ENCODE data around the gene AUTS2. TPM values are rescaled to one million over a fixed set of nuclear protein-coding genes. Genes with fewer than 3 reads are reported as not detected.

AUTS2 gene
- total and polyA plus RNA-seq, 10 of the 15 experiments (the other 5 are each of a cell fraction or from before 2014, with no cell fraction given) = 6.4 to 55.6 (median 21.6) TPM

DNA sequence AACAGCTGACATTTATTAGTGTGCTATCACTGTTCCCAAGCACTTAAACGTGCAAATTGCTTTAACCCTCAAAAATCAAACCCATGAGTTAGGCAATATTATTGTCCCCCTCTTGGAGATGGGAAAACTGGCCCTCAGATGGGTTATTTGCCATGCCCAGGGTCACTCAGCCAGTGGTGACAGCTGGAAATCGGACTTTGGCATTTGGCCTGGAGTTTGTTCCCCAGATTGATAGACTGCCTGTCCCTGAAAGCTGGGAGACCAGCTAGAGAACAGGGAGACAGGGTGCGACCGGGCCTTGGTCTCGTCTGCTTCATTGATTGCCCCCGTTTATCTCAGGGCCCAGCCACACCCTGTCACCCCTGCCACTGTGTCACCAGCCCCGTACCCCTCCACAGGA lies 1167.4 kb downstream of the AUTS2 start:
- BruUV-seq (replicated peaks) = no TSS peak
- 100% methylated on average over 7 of the region's 7 CpGs for WGBS (ENCODE audit: insufficient coverage, insufficient replicate concordance, low lambda C conversion rate, missing lambda C conversion rate)
- H3K4me3 ChIP-seq = no peak overlapping the region
- POLR2A ChIA-PET = interaction anchor here (2.8 kb wide), 1 partner anchor 43 kb away, joined by 12 read pairs; no protein-coding TSS in a partner anchor
- CTCF ChIA-PET = interaction anchor here (0.9 to 3.2 kb wide), 3 partner anchors 9 to 45 kb away, joined by 3 to 22 read pairs (median 13); no protein-coding TSS in a partner anchor
- RAD21 ChIA-PET (ENCODE audit: unreplicated experiment) = interaction anchor here (0.9 to 7.1 kb wide), 6 partner anchors 7 to 118 kb away, joined by 3 to 53 read pairs (median 10); no protein-coding TSS in a partner anchor
- DNase-seq (ENCODE audit: low read depth, low spot score) (no peak), ATAC-seq (no peak), FAIRE-seq (no peak)
- H3K4me2 ChIP-seq (ENCODE audit: control insufficient read depth, insufficient read depth) = no peak overlapping the region
- in situ Hi-C loops (cut with MboI) (no loop called here), intact Hi-C loops (cut with micrococcal nuclease; ENCODE audit: unreplicated experiment) (loop anchor here (10.0 kb wide), 1 partner anchor 961 kb away; no protein-coding TSS in a partner anchor)
- TF ChIP-seq POLR2AphosphoS5 (IDR thresholded peaks at IDR 0.05; ENCODE audit: low read length) = 0 out of 2 replicates have a peak, but pooled peaks have one; percentile 24
- TF ChIP-seq, protein P1, sequence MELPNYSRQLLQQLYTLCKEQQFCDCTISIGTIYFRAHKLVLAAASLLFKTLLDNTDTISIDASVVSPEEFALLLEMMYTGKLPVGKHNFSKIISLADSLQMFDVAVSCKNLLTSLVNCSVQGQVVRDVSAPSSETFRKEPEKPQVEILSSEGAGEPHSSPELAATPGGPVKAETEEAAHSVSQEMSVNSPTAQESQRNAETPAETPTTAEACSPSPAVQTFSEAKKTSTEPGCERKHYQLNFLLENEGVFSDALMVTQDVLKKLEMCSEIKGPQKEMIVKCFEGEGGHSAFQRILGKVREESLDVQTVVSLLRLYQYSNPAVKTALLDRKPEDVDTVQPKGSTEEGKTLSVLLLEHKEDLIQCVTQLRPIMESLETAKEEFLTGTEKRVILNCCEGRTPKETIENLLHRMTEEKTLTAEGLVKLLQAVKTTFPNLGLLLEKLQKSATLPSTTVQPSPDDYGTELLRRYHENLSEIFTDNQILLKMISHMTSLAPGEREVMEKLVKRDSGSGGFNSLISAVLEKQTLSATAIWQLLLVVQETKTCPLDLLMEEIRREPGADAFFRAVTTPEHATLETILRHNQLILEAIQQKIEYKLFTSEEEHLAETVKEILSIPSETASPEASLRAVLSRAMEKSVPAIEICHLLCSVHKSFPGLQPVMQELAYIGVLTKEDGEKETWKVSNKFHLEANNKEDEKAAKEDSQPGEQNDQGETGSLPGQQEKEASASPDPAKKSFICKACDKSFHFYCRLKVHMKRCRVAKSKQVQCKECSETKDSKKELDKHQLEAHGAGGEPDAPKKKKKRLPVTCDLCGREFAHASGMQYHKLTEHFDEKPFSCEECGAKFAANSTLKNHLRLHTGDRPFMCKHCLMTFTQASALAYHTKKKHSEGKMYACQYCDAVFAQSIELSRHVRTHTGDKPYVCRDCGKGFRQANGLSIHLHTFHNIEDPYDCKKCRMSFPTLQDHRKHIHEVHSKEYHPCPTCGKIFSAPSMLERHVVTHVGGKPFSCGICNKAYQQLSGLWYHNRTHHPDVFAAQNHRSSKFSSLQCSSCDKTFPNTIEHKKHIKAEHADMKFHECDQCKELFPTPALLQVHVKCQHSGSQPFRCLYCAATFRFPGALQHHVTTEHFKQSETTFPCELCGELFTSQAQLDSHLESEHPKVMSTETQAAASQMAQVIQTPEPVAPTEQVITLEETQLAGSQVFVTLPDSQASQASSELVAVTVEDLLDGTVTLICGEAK (IDR thresholded peaks at IDR 0.05; ENCODE audit: borderline replicate concordance) = no peak
- TF ChIP-seq, protein P2, sequence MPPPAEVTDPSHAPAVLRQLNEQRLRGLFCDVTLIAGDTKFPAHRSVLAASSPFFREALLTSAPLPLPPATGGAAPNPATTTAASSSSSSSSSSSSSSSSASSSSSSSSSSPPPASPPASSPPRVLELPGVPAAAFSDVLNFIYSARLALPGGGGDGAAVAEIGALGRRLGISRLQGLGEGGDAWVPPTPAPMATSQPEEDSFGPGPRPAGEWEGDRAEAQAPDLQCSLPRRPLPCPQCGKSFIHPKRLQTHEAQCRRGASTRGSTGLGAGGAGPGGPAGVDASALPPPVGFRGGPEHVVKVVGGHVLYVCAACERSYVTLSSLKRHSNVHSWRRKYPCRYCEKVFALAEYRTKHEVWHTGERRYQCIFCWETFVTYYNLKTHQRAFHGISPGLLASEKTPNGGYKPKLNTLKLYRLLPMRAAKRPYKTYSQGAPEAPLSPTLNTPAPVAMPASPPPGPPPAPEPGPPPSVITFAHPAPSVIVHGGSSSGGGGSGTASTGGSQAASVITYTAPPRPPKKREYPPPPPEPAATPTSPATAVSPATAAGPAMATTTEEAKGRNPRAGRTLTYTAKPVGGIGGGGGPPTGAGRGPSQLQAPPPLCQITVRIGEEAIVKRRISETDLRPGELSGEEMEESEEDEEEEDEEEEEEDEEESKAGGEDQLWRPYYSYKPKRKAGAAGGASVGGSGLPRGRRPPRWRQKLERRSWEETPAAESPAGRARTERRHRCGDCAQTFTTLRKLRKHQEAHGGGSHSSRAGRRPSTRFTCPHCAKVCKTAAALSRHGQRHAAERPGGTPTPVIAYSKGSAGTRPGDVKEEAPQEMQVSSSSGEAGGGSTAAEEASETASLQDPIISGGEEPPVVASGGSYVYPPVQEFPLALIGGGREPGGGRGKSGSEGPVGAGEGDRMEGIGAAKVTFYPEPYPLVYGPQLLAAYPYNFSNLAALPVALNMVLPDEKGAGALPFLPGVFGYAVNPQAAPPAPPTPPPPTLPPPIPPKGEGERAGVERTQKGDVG (CRISPR knock-in tag; IDR thresholded peaks at IDR 0.05) = no peak
- peaks cover 47% of the 10 kb centered on the region for H3K79me2 ChIP-seq (ENCODE audit: control insufficient read depth, insufficient read depth, low read length)
- peaks cover 37% of the 10 kb centered on the region for H3K4me1 ChIP-seq (ENCODE audit: control insufficient read depth, insufficient read depth, low read length)
- H3K36me3 ChIP-seq (ENCODE audit: control insufficient read depth in 2 of 2, insufficient read depth in 2 of 2, low read length in 1 of 2) = peaks cover 8 to 20% of the 10 kb centered on the region in 2 experiments; a peak in 3 of 4 replicates
- H3K9me3 ChIP-seq (replicated peaks; ENCODE audit: control insufficient read depth, insufficient read depth, low read length) = no peaks in the 10 kb centered on the region
- SMC1A ChIA-PET (ENCODE audit: uncharacterized antibody, unreplicated experiment) = interaction anchor here (5.2 to 10.1 kb wide), 2 partner anchors 10 to 43 kb away, joined by 51 to 114 read pairs; no protein-coding TSS in a partner anchor
- peak overlapping the region; percentile 98 for H3K27ac ChIP-seq (ENCODE audit: control insufficient read depth, insufficient read depth)
- H3K27me3 ChIP-seq (replicated peaks in 1 of 2; ENCODE audit: control insufficient read depth in 2 of 2, insufficient read depth in 2 of 2, low read length in 1 of 2) = no peaks in the 10 kb centered on the region
- no peak overlapping the region for H2AFZ ChIP-seq (ENCODE audit: control insufficient read depth, low read depth, low read length)
- H3K9ac ChIP-seq (ENCODE audit: control insufficient read depth, insufficient read depth, low read length) = 0 out of 2 replicates have a peak overlapping the region, but pooled peaks have one; percentile 63
- H4K20me1 ChIP-seq (ENCODE audit: control insufficient read depth, insufficient read depth) = no peaks in the 10 kb centered on the region

Measured in GM12878 (cell line).